Breast epithelium (tissue), 3 donors: ENCODE data around the gene AP1S3.
"Not testable (repeated sequence)": the region's sequence is repeated elsewhere in the genome, so short reads cannot be mapped to it uniquely, and the experiment has no call there.

Experiments
- CTCF ChIP-seq, 3 donors: fragments of 450-650 bp; IDR thresholded peaks; one replicate each; pipeline ENCODE4 v1.5.1; 2016 to 2017; ENCODE audit warnings: antibody characterized with exemption in 3 of 3, mild to moderate bottlenecking in 3 of 3, moderate library complexity in 3 of 3
- POLR2A ChIP-seq: fragments of 450-650 bp; IDR thresholded peaks from one replicate; pipeline ENCODE4 v1.6.1; 2016; ENCODE audit warnings: antibody characterized with exemption, mild to moderate bottlenecking, moderate library complexity
- POLR2AphosphoS5 ChIP-seq, 3 donors: sonication (generic); formaldehyde crosslinking; IDR thresholded peaks; one replicate each; pipeline ENCODE4 v1.6.1; 2017; ENCODE audit warnings: antibody characterized with exemption in 3 of 3

- TF ChIP-seq POLR2A; CTCF (IDR thresholded peaks at IDR 0.05); POLR2AphosphoS5 (IDR thresholded peaks at IDR 0.05): not testable (repeated sequence)
Observed at GRCh38 chr2:223788106-223788505, 49.3 kb downstream of the AP1S3 start.
